ENCODE measurements around the gene OXLD1. TPM values are rescaled to one million over a fixed set of nuclear protein-coding genes. Genes with fewer than 3 reads are reported as not detected.
A peak's percentile ranks its signal among the peaks of the same experiment; 100 is the strongest.

Gene OXLD1
- total RNA-seq, 1 experiment from 2014 or later: 75.9 TPM

DNA sequence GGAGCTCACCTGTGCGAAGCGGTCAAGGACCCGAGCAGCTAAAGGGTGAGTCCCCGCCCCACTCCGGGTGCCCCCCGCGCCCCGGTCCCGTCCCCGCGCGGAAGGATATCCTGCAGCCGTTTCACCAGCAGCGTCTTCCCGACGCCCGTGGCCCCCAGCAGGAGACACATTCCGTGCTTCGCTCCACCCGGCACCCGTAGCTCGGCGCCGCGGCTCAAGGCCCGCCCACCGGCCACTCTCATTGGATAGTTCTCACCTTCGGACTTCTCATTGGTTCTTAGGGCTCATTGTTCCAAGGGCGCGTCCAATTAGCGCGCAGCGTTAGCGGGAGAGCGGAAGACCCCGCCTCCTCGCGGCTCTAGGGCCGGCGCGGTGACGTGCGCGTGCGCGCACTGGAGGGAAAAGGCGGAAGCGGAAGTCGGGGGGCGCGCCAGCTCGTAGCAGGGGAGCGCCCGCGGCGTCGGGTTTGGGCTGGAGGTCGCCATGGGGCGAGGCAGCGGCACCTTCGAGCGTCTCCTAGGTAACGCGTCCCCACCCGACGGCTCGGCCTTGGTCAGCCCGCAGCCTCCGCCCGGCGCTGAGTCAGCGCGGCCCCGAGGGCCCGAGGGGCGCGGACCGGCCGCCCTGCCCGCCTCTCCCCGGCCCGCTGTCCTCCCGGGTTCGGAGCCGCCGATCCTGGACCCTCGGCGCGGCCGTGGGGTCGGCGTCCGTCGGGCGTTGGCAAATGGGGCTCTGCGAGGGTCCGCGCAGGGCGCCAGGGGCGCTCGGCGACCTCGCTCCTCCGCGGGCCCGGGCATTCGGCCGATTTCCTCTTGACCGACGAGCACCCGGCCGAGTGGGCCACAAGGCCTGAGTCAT, 17.4 kb upstream of the OXLD1 start, which contains the start of the genes ARL16 and HGS (continued):
- peak; percentile 83 for TF ChIP-seq MAX (IDR thresholded peaks at IDR 0.05)
- TF ChIP-seq SIN3A (IDR thresholded peaks at IDR 0.05; ENCODE audit: low read depth): peak; percentile 94; the same call in 1 of the 2 replicates
- no peak for TF ChIP-seq SRF (IDR thresholded peaks at IDR 0.05; ENCODE audit: low read depth)
- TF ChIP-seq CEBPB (IDR thresholded peaks at IDR 0.05; ENCODE audit: low read depth): no peak
- TF ChIP-seq JUND (IDR thresholded peaks at IDR 0.05): no peak
- TF ChIP-seq ATF3 (IDR thresholded peaks at IDR 0.05): no peak
- TF ChIP-seq POLR2AphosphoS5 (IDR thresholded peaks at IDR 0.05; ENCODE audit: low read depth, low read length): peak; percentile 82
- no peak for TF ChIP-seq ZNF274 (IDR thresholded peaks at IDR 0.05; ENCODE audit: low read depth, low read length)
- no peak; the same call in 1 of the 2 replicates for TF ChIP-seq EGR1 (IDR thresholded peaks at IDR 0.05; ENCODE audit: low read depth)
- TF ChIP-seq TCF7L2 (IDR thresholded peaks at IDR 0.05; ENCODE audit: borderline replicate concordance, extremely low read depth, insufficient read depth, insufficient read length): no peak
- TF ChIP-seq FOSL1 (IDR thresholded peaks at IDR 0.05; ENCODE audit: low read depth): no peak
- peak; percentile 99 for TF ChIP-seq SP1 (IDR thresholded peaks at IDR 0.05; ENCODE audit: low read depth)
- TF ChIP-seq, protein P1, sequence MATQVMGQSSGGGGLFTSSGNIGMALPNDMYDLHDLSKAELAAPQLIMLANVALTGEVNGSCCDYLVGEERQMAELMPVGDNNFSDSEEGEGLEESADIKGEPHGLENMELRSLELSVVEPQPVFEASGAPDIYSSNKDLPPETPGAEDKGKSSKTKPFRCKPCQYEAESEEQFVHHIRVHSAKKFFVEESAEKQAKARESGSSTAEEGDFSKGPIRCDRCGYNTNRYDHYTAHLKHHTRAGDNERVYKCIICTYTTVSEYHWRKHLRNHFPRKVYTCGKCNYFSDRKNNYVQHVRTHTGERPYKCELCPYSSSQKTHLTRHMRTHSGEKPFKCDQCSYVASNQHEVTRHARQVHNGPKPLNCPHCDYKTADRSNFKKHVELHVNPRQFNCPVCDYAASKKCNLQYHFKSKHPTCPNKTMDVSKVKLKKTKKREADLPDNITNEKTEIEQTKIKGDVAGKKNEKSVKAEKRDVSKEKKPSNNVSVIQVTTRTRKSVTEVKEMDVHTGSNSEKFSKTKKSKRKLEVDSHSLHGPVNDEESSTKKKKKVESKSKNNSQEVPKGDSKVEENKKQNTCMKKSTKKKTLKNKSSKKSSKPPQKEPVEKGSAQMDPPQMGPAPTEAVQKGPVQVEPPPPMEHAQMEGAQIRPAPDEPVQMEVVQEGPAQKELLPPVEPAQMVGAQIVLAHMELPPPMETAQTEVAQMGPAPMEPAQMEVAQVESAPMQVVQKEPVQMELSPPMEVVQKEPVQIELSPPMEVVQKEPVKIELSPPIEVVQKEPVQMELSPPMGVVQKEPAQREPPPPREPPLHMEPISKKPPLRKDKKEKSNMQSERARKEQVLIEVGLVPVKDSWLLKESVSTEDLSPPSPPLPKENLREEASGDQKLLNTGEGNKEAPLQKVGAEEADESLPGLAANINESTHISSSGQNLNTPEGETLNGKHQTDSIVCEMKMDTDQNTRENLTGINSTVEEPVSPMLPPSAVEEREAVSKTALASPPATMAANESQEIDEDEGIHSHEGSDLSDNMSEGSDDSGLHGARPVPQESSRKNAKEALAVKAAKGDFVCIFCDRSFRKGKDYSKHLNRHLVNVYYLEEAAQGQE (IDR thresholded peaks at IDR 0.05; ENCODE audit: low read depth): no peak

All from HCT116 (cell line).